GM19468 (cell line): ENCODE measurements around the gene OBSCN.

Source experiments
- ATAC-seq: cut with Tn5 transposase; IDR thresholded peaks from one replicate; pipeline ENCODE4 v1.9.1; 2021; ENCODE audit warnings: mild to moderate bottlenecking, moderate library complexity, moderate number of reproducible peaks; ENCODE audit not compliant: unreplicated experiment; ENCODE audit errors: extremely low read depth

Gene OBSCN

DNA sequence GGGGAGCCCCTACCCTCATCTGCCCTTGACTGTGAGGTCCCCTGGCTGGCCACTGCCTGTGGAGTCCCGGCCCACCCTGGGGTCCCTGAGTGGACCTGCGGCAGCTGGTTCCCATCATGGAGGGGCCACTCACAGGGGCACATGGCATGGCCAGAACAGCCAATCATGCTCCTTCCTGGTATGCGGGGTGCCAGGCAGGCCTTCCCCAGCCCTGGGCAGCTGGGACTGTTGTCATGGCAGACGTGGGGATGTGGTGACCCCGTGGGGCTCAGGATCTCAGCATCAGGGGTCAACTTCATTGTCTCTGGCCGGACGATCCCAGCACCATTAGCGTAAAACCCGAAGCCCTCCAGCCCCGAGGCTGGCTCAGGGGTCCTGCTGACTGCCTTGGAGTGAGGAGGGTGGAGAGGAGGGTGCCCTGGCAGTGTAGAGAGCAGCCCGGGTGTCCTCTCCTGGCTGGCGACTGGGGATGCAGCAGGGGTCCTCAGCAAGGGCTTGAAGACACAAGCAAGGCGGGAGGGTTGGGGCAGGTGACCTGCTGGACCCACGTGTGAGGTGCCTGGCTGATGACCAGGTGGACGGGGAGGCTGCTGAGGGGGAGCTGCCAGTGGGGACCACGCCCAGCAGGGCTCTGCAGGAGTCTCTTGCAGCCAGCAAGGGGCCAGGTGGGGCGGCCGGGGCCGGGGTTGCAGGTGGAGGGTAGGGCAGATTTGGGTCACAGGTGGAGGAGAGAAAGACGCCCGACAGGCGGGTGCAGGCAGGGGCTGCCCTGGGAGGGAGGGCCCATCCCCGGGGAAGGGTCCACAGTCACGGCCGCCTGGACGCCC is 153.7 kb downstream of the OBSCN start:
- ATAC-seq, result no peak

GRCh38 chr1:228362141-228362883 is 154.5 kb downstream of the OBSCN start:
- no peak for ATAC-seq

DNA sequence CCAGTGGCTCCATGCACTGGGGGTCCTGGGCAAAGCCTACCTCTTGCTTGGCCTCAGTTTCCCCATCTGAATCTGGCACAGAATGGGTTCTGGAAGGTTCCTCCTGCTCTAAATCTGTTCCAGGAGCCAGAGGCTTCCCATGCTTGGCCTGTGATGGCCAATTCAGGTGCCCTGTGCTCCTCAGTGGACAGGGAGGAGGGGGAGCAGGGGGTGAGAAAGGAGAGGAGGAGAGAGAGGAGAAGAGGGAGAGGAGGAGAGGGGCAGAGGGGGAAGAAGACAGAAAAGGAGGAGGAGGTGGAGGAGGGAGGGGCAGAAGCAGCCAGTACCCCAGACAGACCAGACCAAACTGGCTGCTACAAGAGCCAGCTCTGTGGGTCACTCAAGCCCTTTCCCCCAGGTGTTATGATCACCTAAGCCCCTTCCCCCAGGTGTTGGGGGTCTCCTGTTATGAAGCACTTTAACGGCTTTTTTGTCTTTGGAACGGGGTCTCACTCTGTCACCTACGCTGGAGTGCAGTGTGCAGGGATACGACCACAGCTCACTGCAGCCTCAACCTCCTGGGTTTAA is 155.1 kb downstream of the OBSCN start:
- no peak for ATAC-seq

DNA sequence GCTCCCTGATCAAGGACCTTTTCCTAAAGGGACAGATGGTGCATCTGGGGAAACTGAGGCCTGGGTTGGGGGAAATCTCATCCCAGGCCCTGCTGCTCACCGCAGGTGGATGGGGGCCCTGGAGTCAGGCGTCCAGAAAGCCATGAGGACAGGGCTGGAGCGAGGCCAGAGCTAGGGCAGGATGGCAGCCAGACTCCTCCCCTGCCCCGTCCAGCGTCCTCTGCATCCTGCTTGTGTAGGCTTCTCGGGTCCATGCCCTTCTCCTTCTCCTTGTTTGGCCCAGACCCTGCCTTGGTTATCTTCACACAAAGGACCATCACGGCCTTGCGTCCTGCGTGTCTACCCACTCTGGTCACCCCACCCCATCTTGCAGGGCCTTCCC is 155.8 kb downstream of the OBSCN start:
- no peak for ATAC-seq

DNA sequence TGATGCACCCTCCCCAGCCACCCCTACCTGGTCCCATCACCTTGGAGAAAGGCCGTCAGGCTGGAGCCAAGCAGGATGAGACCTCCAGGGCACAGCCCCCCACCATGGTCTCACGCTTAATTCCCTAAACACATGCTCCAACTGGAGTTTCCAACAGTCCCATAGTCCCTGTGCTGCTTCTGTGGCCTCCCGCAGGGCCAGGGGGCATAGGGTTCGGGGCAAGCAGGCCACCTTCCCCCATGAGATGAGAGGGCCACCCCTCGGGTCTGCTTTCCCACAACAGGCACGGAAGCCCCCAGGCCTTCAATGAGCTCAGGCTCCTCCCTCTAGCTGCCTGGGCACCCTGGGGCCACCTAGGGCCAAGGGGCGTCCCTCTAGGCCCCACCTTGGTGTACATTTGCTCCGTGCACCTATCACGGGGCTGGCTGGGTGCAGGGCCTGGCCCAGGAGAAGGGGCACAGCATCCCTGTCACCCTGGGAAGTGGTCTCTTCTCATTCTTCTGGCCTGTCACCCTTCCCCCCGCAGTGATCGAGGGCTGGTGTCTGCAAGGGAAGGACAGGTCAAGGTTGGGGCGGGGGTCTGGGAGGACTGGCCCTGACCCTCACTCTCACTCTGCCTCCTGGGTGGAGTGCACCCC is 156.3 kb downstream of the OBSCN start:
- ATAC-seq, result no peak

DNA sequence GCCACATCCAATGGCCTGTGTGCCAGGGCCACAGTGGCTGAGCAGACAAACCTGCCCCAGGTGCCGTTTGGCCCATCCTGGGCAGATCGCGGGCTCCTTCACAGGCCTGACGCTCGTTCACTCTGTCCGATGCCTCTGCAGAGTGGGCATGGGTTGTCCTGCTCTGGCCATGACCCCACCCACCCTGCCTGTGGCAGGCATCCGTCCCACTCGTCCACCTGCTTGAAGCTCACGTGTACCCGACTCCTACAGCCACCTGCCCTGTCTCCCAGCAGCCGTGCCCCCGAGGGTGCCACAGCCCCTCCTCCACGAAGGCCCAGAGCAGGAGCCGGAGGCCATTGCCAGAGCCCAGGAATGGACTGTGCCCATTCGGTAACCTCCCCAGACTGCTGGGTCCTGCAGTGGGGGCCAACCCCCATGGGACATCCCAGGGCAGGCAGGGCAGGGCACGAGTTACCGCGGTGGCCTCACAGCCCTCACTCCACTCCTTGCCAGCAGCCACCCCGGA is 156.9 kb downstream of the OBSCN start:
- no peak for ATAC-seq

- ATAC-seq, result no peak
These were observed 157.6 kb downstream of the OBSCN start for GRCh38 chr1:228365271-228366061.

DNA sequence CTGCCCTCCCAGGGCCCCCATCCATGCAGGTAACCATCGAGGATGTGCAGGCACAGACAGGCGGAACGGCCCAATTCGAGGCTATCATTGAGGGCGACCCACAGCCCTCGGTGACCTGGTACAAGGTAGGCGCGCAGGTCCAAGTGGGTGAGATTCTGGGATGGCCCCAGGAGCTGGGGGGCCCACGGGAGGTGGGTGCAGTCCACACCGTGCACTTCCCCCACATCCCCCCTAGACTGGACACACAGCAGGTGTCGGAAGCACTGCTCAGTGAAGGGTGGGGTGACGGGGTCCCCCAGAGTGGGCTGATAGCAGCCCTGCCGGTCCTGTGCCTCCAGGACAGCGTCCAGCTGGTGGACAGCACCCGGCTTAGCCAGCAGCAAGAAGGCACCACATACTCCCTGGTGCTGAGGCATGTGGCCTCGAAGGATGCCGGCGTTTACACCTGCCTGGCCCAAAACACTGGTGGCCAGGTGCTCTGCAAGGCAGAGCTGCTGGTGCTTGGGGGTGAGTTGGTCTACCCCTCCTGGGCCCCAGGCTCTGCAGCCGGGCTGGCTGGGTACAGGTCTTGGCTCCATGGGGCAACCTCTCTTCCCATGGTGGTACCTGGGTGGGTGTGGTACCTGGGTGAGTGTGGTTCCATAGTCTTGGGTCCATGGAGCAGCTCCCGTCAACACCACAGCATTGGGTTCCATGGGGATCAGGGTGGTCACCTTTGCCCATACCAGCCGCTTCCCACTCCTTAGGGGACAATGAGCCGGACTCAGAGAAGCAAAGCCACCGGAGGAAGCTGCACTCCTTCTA is 158.4 kb downstream of the OBSCN start:
- no peak for ATAC-seq

DNA sequence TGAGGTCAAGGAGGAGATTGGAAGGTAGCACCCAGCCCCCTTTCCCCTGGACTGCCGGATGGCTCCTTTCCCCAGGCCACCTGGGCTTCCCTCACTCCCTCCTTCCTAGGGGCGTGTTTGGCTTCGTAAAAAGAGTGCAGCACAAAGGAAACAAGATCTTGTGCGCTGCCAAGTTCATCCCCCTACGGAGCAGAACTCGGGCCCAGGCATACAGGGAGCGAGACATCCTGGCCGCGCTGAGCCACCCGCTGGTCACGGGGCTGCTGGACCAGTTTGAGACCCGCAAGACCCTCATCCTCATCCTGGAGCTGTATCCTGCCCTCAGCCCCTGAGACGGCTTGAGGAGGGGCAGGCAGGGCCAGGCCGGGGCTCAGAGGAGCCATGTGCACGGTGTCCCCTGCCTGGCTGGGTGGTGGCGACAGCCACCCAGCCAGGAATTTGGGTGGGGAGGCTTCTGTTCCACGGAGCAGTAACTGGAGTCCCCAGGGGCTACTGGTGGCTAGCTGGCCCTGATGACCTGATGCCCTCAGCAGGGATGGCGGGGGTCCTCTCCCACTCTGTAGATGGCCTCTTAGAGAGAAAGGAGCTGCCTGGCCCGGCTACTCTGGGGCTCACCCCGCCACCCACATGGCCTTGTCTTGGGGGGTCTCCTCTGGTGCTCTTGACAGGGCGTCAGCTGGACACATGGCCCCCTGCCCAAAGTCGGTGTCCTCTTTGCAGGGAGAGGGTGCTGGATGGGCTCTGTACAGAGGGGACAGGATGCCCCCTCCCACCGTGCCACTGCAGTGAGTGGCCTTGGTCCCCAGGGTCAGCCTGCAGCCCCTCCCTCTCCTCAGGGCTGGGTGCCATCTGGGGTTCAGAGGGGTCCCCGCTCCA is 159.3 kb downstream of the OBSCN start:
- no peak for ATAC-seq

DNA sequence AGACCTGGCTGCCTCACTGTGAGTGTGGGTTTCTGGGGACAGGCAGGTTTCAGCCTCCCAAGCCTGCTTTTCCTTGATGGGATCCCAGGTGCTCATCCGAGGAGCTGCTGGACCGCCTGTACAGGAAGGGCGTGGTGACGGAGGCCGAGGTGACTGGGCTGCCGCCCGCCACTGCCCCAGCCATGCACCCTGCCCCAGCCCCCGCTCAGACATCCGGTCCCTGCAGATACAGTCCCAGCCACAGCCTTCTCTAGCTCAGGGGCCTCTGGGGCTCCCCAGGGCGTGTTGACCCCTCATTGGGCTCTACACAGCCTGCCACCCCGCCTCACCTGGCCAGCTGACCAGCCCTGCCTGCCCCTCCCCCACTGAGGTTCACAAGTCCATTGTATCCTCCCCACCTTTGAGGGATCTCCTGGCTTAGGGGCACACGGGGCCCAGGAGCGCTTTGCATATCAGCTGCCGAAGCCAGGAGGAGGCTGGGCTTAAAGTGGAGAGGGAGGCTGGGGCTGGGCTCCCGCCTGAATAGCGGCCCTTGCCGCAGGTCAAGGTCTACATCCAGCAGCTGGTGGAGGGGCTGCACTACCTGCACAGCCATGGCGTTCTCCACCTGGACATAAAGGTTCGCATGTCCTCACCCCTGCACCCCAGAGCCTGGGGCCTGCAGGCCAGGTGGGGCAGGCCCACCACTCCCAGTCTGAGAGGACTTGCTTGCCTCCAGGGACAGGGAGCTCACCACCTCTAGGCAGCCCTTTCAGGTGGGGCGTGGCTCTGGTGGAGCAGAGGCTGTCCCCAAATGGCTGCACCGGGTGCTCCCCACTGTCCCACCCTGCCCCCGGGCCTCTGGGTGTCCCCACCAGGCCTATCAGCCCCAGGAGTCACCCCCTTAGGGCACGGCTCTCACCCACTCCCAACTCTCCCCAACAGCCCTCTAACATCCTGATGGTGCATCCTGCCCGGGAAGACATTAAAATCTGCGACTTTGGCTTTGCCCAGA is 160.3 kb downstream of the OBSCN start:
- ATAC-seq, result no peak

DNA sequence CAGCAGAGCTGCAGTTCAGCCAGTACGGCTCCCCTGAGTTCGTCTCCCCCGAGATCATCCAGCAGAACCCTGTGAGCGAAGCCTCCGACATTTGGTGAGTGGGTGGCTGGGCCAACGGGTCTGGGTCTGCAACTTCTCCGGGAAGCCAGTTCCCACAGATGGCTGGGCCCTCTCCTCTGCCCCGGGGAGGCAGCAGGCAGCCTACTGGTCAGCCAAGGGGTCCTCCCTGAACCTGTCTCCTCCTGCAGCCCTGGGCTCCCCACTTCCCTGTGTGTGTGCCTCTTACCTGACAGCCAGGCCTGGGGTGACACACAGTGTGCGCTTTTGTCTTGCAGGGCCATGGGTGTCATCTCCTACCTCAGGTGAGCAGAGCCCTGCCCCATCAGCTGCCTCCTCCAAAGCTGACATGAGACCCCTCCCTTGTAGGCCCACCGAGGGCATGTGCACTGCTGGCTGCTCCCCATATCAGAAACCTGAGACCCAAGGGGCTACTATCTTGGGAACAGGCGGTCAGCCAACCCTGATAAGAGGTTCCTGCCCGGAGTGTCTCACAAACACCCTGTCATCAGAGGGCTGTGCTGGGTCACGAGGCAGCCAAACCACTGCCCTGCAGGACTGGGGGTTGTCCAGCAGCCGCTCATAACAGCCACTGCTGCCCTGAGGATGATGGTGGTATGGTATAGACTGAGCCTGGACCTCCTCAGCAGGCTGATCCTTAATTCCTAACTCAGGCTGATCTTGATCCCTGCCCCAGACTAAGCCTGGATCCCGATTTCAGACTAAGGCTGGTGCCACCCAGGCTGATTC is 161.2 kb downstream of the OBSCN start:
- ATAC-seq, result no peak

- ATAC-seq, result no peak
These were observed 162.0 kb downstream of the OBSCN start for GRCh38 chr1:228369608-228370438.

GRCh38 chr1:228370439-228370940 is 162.6 kb downstream of the OBSCN start:
- no peak for ATAC-seq

GRCh38 chr1:228370941-228371740 is 163.3 kb downstream of the OBSCN start:
- ATAC-seq, result no peak
